BLaER1 treated with 17β-estradiol and CSF1 and Interleukin-3, amounts not matched to agents 10 nM and 100 nM (cell line): ENCODE data around the gene MOCOS.

ENCODE experiments used
- H3K27ac ChIP-seq, 11 experiments: shearing (Covaris generic); formaldehyde crosslinking; 2 replicates each; pipeline ENCODE4 v1.8.1; 2022
- H3K27me3 ChIP-seq, 11 experiments: shearing (Covaris generic); formaldehyde crosslinking; 2 replicates each; pipeline ENCODE4 v1.8.1; 2022
- H3K36me3 ChIP-seq, 11 experiments: shearing (Covaris generic); formaldehyde crosslinking; 2 replicates each; pipeline ENCODE4 v1.8.1; 2022
- H3K4me1 ChIP-seq, 10 experiments: shearing (Covaris generic); formaldehyde crosslinking; 2 replicates each; pipeline ENCODE4 v1.8.1; 2022
- H3K4me2 ChIP-seq, 11 experiments: shearing (Covaris generic); formaldehyde crosslinking; 2 replicates each; pipeline ENCODE4 v1.8.1; 2022
- H3K4me3 ChIP-seq, 10 experiments: shearing (Covaris generic); formaldehyde crosslinking; 2 replicates each; pipeline ENCODE4 v1.8.1; 2022
- H3K9ac ChIP-seq, 11 experiments: shearing (Covaris generic); formaldehyde crosslinking; 2 replicates each; pipeline ENCODE4 v1.8.1; 2022
- H3K9me3 ChIP-seq, 11 experiments: shearing (Covaris generic); formaldehyde crosslinking; replicated peaks in 1 of 11; 2 replicates each; pipeline ENCODE4 v1.8.1; 2022
- H4K20me1 ChIP-seq, 11 experiments: shearing (Covaris generic); formaldehyde crosslinking; 2 replicates each; pipeline ENCODE4 v1.8.1; 2022
- Cebpa-rat ChIP-seq, 11 experiments: shearing (Covaris generic); IDR thresholded peaks; 2 replicates each; pipeline ENCODE4 v1.8.1; 2022

The MOCOS gene

GRCh38 chr18:36265015-36265414 is 77.7 kb downstream of the MOCOS start:
- H3K4me3 ChIP-seq: no peak overlapping the region
- H3K27me3 ChIP-seq: no peaks in the 10 kb centered on the region
- no peaks in the 10 kb centered on the region for H4K20me1 ChIP-seq
- H3K9me3 ChIP-seq: no peaks in the 10 kb centered on the region
- H3K27ac ChIP-seq: no peak overlapping the region
- TF ChIP-seq Cebpa-rat (IDR thresholded peaks at IDR 0.05): no peak
- H3K36me3 ChIP-seq: no peaks in the 10 kb centered on the region
- no peak overlapping the region for H3K9ac ChIP-seq
- H3K4me2 ChIP-seq: no peak overlapping the region
- peaks cover 0 to 7% (median 0%) of the 10 kb centered on the region in 10 experiments; a peak in 2 of 20 replicates for H3K4me1 ChIP-seq

- no peaks in the 10 kb centered on the region for H3K27me3 ChIP-seq
- H3K36me3 ChIP-seq: no peaks in the 10 kb centered on the region
- H4K20me1 ChIP-seq: no peaks in the 10 kb centered on the region
- H3K4me2 ChIP-seq: no peak overlapping the region
- peaks cover 0 to 7% (median 0%) of the 10 kb centered on the region in 10 experiments; a peak in 2 of 20 replicates for H3K4me1 ChIP-seq
- no peak overlapping the region for H3K9ac ChIP-seq
- H3K27ac ChIP-seq: no peak overlapping the region
- TF ChIP-seq Cebpa-rat (IDR thresholded peaks at IDR 0.05): no peak
- no peak overlapping the region for H3K4me3 ChIP-seq
- no peaks in the 10 kb centered on the region for H3K9me3 ChIP-seq
These were observed 81.9 kb downstream of the MOCOS start for GRCh38 chr18:36269157-36269556.

GRCh38 chr18:36271153-36271552 is 83.9 kb downstream of the MOCOS start:
- peaks cover 0 to 7% (median 0%) of the 10 kb centered on the region in 10 experiments; a peak in 2 of 20 replicates for H3K4me1 ChIP-seq
- no peaks in the 10 kb centered on the region for H3K9me3 ChIP-seq
- no peak overlapping the region for H3K4me3 ChIP-seq
- no peak overlapping the region for H3K9ac ChIP-seq
- no peak for TF ChIP-seq Cebpa-rat (IDR thresholded peaks at IDR 0.05)
- H3K4me2 ChIP-seq: no peak overlapping the region
- H4K20me1 ChIP-seq: no peaks in the 10 kb centered on the region
- H3K36me3 ChIP-seq: no peaks in the 10 kb centered on the region
- H3K27me3 ChIP-seq: no peaks in the 10 kb centered on the region
- H3K27ac ChIP-seq: no peak overlapping the region

GRCh38 chr18:36273347-36273746 is 86.0 kb downstream of the MOCOS start:
- Histone ChIP-seq H3K4me3 (no peak overlapping the region), H3K36me3 (no peaks in the 10 kb centered on the region), H3K4me1 (no peaks in the 10 kb centered on the region), H3K27ac (no peak overlapping the region), H3K4me2 (no peak overlapping the region), H3K9ac (no peak overlapping the region), H4K20me1 (no peaks in the 10 kb centered on the region), H3K27me3 (no peaks in the 10 kb centered on the region), H3K9me3 (no peaks in the 10 kb centered on the region)
- no peak for TF ChIP-seq Cebpa-rat (IDR thresholded peaks at IDR 0.05)

GRCh38 chr18:36274083-36274715 is 86.9 kb downstream of the MOCOS start:
- H3K4me2 ChIP-seq: no peak overlapping the region
- H3K4me1 ChIP-seq: no peaks in the 10 kb centered on the region
- TF ChIP-seq Cebpa-rat (IDR thresholded peaks at IDR 0.05): no peak
- H3K9ac ChIP-seq: no peak overlapping the region
- H3K4me3 ChIP-seq: no peak overlapping the region
- no peaks in the 10 kb centered on the region for H3K9me3 ChIP-seq
- no peaks in the 10 kb centered on the region for H3K27me3 ChIP-seq
- H4K20me1 ChIP-seq: no peaks in the 10 kb centered on the region
- no peak overlapping the region for H3K27ac ChIP-seq
- H3K36me3 ChIP-seq: no peaks in the 10 kb centered on the region

GRCh38 chr18:36275561-36275960 is 88.3 kb downstream of the MOCOS start:
- Histone ChIP-seq H3K27ac (no peak overlapping the region), H3K4me3 (no peak overlapping the region), H3K4me1 (no peaks in the 10 kb centered on the region), H3K36me3 (no peaks in the 10 kb centered on the region), H3K27me3 (no peaks in the 10 kb centered on the region), H4K20me1 (no peaks in the 10 kb centered on the region), H3K4me2 (no peak overlapping the region), H3K9ac (no peak overlapping the region), H3K9me3 (no peaks in the 10 kb centered on the region)
- no peak for TF ChIP-seq Cebpa-rat (IDR thresholded peaks at IDR 0.05)

GRCh38 chr18:36279001-36279400 is 91.7 kb downstream of the MOCOS start:
- Histone ChIP-seq H3K27ac (no peak overlapping the region), H3K9me3 (no peaks in the 10 kb centered on the region), H4K20me1 (no peaks in the 10 kb centered on the region), H3K4me2 (no peak overlapping the region), H3K9ac (no peak overlapping the region), H3K36me3 (no peaks in the 10 kb centered on the region), H3K4me1 (no peaks in the 10 kb centered on the region), H3K4me3 (no peak overlapping the region), H3K27me3 (no peaks in the 10 kb centered on the region)
- no peak for TF ChIP-seq Cebpa-rat (IDR thresholded peaks at IDR 0.05)

- no peaks in the 10 kb centered on the region for H3K4me1 ChIP-seq
- no peaks in the 10 kb centered on the region for H3K36me3 ChIP-seq
- no peaks in the 10 kb centered on the region for H3K27me3 ChIP-seq
- no peaks in the 10 kb centered on the region for H4K20me1 ChIP-seq
- H3K9me3 ChIP-seq: no peaks in the 10 kb centered on the region
- H3K9ac ChIP-seq: no peak overlapping the region
- no peak for TF ChIP-seq Cebpa-rat (IDR thresholded peaks at IDR 0.05)
- H3K4me3 ChIP-seq: no peak overlapping the region
- H3K4me2 ChIP-seq: no peak overlapping the region
- no peak overlapping the region for H3K27ac ChIP-seq
These were observed 94.6 kb downstream of the MOCOS start for GRCh38 chr18:36281936-36282335.

GRCh38 chr18:36283448-36283847 is 96.2 kb downstream of the MOCOS start:
- Histone ChIP-seq H3K4me2 (no peak overlapping the region), H3K4me1 (no peaks in the 10 kb centered on the region), H3K9me3 (peaks cover 0 to 7% (median 5%) of the 10 kb centered on the region in 11 experiments; a peak in 14 of 22 replicates), H4K20me1 (no peaks in the 10 kb centered on the region), H3K9ac (no peak overlapping the region), H3K4me3 (no peak overlapping the region), H3K27me3 (no peaks in the 10 kb centered on the region), H3K27ac (no peak overlapping the region), H3K36me3 (no peaks in the 10 kb centered on the region)
- no peak for TF ChIP-seq Cebpa-rat (IDR thresholded peaks at IDR 0.05)

- no peak overlapping the region for H3K4me2 ChIP-seq
- no peak overlapping the region for H3K9ac ChIP-seq
- H3K36me3 ChIP-seq: no peaks in the 10 kb centered on the region
- TF ChIP-seq Cebpa-rat (IDR thresholded peaks at IDR 0.05): no peak
- H3K4me1 ChIP-seq: no peaks in the 10 kb centered on the region
- H3K9me3 ChIP-seq: peaks cover 0 to 16% (median 11%) of the 10 kb centered on the region in 11 experiments; a peak in 16 of 22 replicates
- no peak overlapping the region for H3K4me3 ChIP-seq
- H3K27ac ChIP-seq: no peak overlapping the region
- no peaks in the 10 kb centered on the region for H4K20me1 ChIP-seq
- no peaks in the 10 kb centered on the region for H3K27me3 ChIP-seq
These were observed 97.0 kb downstream of the MOCOS start for GRCh38 chr18:36284268-36284667.
